ENCODE measurements around the gene ATE1.
"Not testable (repeated sequence)": the region's sequence is repeated elsewhere in the genome, so short reads cannot be mapped to it uniquely, and the experiment has no call there.

ATE1 gene

DNA sequence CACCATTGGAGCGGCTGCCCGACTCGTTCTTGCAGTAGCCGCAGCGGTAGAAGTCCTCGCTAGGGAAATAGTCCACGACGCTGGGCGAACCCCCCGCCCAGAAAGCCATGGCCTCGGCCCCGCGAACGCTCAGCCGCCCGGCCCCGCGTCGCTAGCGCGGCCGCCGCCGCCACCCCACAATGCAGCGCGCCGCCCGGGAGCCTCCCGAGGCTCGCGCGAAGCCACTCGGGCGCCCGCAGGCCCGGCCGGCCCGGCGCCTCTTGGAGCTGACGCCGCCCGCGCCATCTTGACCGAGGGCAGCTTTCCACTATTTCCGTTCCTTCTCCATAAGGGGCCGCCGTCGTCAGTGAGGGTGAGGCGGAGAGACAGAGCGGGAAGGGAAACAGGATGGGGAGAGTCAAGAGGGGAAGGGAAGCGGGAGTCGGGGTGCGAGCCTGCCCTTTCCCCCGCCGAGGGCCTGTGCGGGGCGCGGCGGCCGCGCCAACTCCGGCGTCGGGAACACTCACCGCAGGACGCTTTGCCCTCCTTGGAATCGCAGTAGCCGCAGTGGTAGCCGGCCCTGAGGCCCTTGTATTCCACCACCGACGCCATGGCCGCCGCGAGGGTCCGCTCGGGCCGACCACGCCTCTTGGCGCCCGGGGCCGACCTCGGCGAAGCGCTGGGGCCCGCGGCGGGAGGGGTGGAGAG is at the start of gene ATE1:
ATE1 (minus strand) TSS at position 191 of the 687 bp plus-strand sequence; CDS start at position 109, 82 bp downstream.
- in situ Hi-C loops (cut with HindIII; ENCODE audit: low pct_unique_long_range_greater_than_20kb, low sequenced_read_pairs): no loop called here
- TF ChIP-seq JUND (IDR thresholded peaks at IDR 0.05; ENCODE audit: low read depth): no peak
- DNase-seq (ENCODE audit: low read depth in 1 of 2, low spot score in 1 of 2): peak; percentile 62 to 91

DNA sequence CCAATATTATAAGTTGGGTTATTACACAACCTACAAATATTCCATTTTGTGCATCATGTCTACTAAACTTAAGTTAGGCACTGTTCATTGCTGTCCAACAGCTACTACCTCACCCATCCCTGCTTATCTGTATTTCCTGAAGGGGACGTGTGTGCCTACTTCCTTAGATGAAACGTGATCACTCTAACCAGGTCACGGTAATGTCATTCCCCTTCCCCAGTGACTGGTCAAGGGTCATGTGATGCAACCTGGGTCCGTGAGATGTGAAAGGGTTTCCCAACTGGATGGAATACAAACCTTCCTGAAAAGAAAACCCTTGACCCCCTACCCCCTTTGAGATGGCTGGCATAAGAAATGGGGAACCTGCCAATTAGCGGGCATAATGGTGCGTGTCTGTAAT is 48.8 kb upstream of the ATE1 start:
- no peak for TF ChIP-seq JUND (IDR thresholded peaks at IDR 0.05; ENCODE audit: low read depth)
- no peak for DNase-seq (ENCODE audit: low read depth in 1 of 2, low spot score in 1 of 2)
- in situ Hi-C loops (cut with HindIII; ENCODE audit: low pct_unique_long_range_greater_than_20kb, low sequenced_read_pairs): no loop called here

DNA sequence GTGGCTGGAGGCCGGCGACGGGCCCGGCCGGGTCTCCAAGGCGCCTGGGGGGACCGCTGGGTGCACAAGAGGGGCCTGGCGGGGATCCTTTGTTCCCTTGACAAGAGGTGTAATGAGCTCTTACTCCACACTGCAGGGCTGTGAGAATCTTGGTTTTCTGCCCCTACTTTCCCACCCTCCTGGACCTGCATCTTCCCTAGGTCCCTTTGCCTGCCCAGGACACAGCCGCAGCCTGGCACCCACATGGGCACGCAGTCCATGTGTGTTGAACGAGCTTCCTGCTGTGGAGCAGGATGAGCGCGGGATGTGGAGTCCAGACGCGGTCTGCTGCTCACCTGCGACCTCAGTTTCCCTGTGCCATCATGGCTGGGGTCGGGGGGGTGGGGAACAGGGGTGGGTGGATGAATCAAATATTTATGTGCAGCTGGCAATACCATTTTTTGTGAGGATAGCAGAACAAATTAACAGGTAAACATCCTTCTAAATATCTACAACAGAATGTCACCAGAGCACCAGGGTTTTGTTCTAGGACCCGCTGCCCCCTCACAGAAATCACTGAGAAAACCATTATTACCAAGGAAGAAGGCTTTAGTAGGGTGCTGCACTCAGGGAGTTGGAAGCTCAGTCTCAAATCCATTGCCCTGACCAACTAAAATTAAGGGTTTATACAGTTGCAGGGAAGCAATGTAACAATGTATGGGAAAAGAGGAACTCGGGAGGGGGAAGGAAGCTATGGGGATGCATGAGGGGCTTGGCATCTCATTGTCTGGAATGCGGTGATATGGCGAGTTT is 47.7 kb upstream of the ATE1 start:
- in situ Hi-C loops (cut with HindIII; ENCODE audit: low pct_unique_long_range_greater_than_20kb, low sequenced_read_pairs): no loop called here
- no peak for TF ChIP-seq JUND (IDR thresholded peaks at IDR 0.05; ENCODE audit: low read depth)

DNA sequence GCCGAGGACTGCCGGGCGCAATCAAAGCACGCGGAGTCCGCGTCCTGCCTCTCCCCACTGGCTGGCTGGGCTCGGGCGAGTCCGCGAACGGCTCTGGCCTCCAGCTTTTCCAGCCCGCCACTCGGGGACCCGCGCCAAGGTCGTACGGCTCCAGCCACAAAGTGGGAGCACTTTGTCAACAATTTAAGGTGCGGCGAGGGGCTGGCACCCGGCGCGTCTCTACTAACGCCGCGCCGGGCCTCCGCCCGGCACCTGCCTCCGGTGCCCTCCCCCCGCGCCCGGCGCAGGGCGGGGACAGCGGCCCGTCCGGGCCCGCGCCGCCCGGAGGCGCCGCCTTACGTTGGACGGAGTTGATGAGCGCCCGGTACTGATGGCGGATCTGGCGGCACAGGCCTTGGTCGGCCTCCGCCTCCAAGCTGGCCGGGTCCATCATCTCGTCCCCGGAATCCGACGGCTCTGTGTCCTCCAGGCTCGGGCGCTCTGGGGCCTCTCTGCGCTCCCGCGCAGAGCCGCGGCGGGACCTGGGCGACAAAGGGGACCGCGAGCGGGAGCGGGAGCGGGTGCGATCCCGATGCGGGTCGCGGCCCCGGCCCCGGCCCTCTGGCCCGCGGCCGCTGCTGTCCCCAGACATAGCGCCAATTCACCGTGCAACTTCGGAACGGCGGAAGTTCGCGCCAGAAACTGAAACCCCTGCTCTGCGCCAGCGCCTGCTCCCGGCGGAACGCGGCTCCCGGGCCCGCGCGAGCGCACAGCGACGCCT is 46.9 kb upstream of the ATE1 start, which contains the start of gene NSMCE4A:
NSMCE4A (minus strand) TSS at position 683 of the 760 bp plus-strand sequence; CDS start at position 631, 52 bp downstream.
- no peak for TF ChIP-seq JUND (IDR thresholded peaks at IDR 0.05; ENCODE audit: low read depth)
- peak; percentile 71 to 78 for DNase-seq (ENCODE audit: low read depth in 1 of 2, low spot score in 1 of 2)
- in situ Hi-C loops (cut with HindIII; ENCODE audit: low pct_unique_long_range_greater_than_20kb, low sequenced_read_pairs): no loop called here

More for the DNA sequence above, 47.7 kb upstream of the ATE1 start:
- peak in 1 of 2 experiments; percentile 56 for DNase-seq (ENCODE audit: low read depth in 1 of 2, low spot score in 1 of 2)

DNA sequence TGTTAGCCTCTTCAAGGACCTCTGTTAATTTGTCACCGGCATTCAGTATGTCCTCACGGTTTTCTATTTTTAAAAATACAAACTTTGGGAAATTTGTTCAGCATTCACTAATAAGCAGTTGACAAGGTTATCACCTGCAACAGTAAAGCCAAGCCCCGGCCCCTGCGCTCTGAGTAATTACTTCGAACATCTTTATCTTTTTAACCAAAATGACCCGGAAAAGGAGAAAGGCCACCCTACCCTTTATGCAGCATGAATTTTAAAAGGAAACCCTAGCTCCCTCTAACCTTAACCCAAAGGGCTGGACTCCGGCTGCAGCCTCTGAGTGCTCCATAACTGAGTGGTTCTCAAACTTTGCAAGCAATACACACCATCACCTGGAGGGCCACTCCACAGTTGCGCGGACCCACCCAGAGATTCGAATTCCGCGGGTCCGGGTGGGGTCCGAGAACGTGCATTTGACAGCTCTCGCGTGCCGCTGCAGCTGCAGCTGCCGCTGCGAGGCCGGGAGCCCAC is 46.2 kb upstream of the ATE1 start:
- TF ChIP-seq JUND (IDR thresholded peaks at IDR 0.05; ENCODE audit: low read depth): no peak
- in situ Hi-C loops (cut with HindIII; ENCODE audit: low pct_unique_long_range_greater_than_20kb, low sequenced_read_pairs): no loop called here
- no peak for DNase-seq (ENCODE audit: low read depth in 1 of 2, low spot score in 1 of 2)

DNA sequence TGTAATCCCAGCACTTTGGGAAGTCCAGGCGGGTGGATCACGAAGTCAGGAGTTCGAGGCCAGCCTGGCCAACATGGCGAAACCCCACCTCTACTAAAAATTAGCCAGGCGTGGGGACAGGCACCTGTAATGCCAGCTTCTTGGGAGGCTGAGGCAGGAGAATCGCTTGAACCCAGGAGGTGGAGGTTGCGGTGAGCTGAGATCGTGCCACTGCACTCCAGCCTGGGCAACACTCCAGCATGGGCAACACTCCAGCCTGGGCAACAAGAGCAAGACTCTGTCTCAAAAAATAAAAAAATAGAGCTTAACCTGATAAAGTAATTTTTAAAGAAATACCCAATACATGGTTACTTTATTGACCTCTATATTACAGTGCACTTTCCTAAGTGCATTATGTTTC is 41.3 kb upstream of the ATE1 start:
- DNase-seq (ENCODE audit: low read depth in 1 of 2, low spot score in 1 of 2); in situ Hi-C loops (cut with HindIII; ENCODE audit: low pct_unique_long_range_greater_than_20kb, low sequenced_read_pairs): not testable (repeated sequence)

DNA sequence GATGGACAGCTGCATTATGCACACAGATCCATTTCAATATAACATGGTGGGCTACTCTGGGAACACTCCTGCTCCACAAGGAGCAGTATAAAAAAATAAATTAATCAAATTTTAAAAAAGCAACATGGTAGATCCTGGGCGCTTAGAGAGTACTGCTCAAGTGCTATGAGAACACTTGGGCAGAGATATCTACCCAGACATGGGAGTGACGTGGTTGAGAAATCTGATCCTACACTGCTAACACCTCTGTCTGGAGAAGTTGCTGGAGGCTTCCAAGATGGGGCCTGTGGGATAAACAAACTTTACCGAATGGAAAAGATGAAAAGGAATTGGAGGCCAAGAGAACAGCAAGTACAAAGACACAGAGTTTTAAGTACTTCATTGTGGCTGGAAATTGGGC is 38.2 kb upstream of the ATE1 start:
- in situ Hi-C loops (cut with HindIII; ENCODE audit: low pct_unique_long_range_greater_than_20kb, low sequenced_read_pairs): no loop called here
- no peak for TF ChIP-seq JUND (IDR thresholded peaks at IDR 0.05; ENCODE audit: low read depth)
- DNase-seq (ENCODE audit: low read depth in 1 of 2, low spot score in 1 of 2): no peak

DNA sequence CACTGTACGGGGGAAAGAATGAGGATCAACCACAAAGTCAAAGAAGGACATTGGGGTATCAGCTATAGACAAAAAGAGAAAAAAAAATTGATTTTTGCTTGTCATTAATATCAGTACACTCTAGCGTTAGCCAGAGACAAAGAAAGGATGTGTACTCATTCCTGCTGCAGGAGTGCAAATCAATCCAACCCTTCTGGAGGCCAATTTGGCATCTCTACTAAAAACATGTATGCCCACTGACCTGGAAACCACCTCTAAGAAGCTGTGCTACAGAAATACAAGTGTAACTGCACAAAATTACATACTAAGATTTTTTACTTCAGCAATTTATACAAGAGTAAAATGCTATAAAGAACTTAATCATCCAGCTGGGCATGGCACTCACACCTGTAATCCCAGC is 33.6 kb upstream of the ATE1 start:
- in situ Hi-C loops (cut with HindIII; ENCODE audit: low pct_unique_long_range_greater_than_20kb, low sequenced_read_pairs): no loop called here
- TF ChIP-seq JUND (IDR thresholded peaks at IDR 0.05; ENCODE audit: low read depth): no peak
- no peak for DNase-seq (ENCODE audit: low read depth in 1 of 2, low spot score in 1 of 2)

DNA sequence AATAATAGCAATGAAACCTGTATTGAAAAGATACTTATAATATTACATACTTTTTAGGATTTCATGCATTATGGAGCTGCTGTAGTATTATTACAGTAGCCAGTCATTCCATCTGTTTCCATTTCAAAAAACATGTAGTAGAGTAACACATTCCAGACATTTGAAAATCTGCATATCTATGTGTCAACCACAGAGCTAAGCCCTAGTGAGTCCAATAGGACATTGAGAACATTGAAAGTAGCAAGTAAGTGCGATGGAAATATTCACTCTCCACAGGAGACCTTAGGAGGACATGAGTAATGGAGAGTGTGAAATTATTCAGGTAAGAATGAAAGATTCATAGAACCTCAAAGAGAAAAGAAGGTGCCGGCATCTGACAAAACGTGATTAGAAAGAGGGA is 31.8 kb upstream of the ATE1 start:
- in situ Hi-C loops (cut with HindIII; ENCODE audit: low pct_unique_long_range_greater_than_20kb, low sequenced_read_pairs): no loop called here
- no peak for TF ChIP-seq JUND (IDR thresholded peaks at IDR 0.05; ENCODE audit: low read depth)
- DNase-seq (ENCODE audit: low read depth in 1 of 2, low spot score in 1 of 2): no peak

DNA sequence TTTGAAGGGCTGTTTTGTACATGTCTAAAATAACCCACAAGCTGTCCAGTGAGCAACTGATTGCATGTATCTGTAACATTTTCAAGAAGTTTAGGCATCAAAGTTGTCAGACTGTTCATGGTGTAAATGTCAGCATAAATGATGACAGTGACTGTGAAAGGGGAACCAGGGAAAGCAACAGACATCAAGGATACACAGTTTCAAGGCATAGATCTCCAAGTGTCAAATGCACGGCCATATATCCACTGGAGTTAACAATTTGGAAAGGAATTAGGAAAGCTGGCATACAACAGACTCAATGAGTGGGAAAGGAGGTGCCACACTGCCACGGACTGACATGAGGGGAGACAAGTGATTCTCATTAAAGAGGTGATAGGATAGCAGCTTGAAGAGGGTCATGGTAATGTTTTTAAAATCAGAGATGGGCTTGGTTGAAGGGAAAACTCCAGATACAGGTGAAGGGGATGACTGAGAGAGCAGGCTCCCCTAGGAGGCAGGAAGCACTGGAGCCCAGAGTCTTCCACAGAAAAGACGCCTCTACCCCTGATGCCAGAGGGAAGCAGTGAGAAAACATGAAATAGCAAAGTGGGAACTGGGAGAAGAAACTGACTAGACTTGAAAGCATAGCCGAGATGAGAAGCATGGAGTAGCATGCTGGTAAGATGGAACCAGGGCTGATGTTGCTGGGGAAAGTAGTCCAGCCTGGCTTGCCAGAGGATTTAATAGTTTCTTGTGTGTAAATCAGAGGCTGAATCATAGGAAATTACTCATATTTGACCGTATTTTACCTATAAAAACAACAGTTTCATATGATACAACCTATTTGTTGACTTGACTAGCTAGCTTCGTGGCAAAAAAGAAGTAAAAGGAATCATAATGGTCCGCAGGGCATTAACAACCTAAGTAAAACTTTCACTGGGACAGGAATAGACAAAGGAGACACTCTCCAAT is 28.6 kb upstream of the ATE1 start:
- no peak for TF ChIP-seq JUND (IDR thresholded peaks at IDR 0.05; ENCODE audit: low read depth)
- in situ Hi-C loops (cut with HindIII; ENCODE audit: low pct_unique_long_range_greater_than_20kb, low sequenced_read_pairs): no loop called here
- no peak for DNase-seq (ENCODE audit: low read depth in 1 of 2, low spot score in 1 of 2)

DNA sequence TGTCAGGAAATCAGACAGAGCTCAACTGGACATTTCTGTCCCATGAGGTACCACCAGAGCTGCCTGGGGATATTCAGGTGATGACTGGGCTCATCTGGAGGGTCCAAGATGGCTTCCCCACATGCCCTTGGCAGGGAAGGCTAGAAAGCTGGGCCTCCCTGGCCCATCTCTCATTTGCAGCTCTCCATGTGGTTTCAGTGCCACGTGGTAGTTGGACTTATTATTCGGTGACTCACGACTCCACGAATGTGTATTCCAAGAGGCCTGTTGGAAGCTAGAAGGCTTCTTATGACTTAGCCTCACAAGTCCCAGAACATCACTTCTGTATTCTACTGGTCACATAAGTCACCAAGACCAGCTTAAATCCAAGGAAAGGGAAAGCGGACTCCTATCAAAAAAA is 24.4 kb upstream of the ATE1 start:
- DNase-seq (ENCODE audit: low read depth in 1 of 2, low spot score in 1 of 2): no peak
- in situ Hi-C loops (cut with HindIII; ENCODE audit: low pct_unique_long_range_greater_than_20kb, low sequenced_read_pairs): no loop called here
- TF ChIP-seq JUND (IDR thresholded peaks at IDR 0.05; ENCODE audit: low read depth): no peak

Data from T47D (cell line).